ENCODE measurements around the gene STRN3.

DNA sequence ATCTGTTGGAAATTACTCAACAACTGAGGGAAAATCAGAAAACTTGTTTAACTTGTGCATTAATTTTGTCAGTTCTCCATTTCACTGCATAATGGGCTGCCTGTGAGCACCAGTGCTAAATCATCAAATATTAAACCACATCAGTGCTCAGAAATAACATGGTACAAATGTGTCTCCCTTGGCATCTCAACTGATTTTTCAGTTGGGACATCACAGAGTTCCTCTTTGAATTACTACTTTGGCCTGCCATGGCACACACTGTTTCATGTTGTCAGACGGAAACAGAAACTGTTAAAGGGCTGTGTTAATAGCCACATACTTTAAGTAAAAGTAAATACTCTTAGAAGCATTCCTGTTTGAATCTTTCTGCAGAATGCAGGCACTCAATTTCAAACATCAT, 42.1 kb upstream of the STRN3 start:
- TF ChIP-seq, protein P1, sequence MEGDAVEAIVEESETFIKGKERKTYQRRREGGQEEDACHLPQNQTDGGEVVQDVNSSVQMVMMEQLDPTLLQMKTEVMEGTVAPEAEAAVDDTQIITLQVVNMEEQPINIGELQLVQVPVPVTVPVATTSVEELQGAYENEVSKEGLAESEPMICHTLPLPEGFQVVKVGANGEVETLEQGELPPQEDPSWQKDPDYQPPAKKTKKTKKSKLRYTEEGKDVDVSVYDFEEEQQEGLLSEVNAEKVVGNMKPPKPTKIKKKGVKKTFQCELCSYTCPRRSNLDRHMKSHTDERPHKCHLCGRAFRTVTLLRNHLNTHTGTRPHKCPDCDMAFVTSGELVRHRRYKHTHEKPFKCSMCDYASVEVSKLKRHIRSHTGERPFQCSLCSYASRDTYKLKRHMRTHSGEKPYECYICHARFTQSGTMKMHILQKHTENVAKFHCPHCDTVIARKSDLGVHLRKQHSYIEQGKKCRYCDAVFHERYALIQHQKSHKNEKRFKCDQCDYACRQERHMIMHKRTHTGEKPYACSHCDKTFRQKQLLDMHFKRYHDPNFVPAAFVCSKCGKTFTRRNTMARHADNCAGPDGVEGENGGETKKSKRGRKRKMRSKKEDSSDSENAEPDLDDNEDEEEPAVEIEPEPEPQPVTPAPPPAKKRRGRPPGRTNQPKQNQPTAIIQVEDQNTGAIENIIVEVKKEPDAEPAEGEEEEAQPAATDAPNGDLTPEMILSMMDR (IDR thresholded peaks at IDR 0.05 in 8 of 11, conservative IDR thresholded peaks at IDR 0.05 in 3 of 11) = no peak
- no peak for TF ChIP-seq POLR2A (IDR thresholded peaks at IDR 0.05)

All from spleen (tissue), 7 donors.